Psoas muscle (tissue), 8 donors: ENCODE measurements around the gene C12orf60. TPM values are rescaled to one million over a fixed set of nuclear protein-coding genes. Genes with fewer than 3 reads are reported as not detected.

Source experiments
- ATAC-seq, 4 donors: fragments of 200-7000 bp; cut with Tn5 transposase; one replicate each; pipeline ENCODE4 v1.9.1; 2020; ENCODE audit warnings: moderate library complexity in 3 of 4, mild to moderate bottlenecking in 2 of 4
- DNase-seq, 2 donors: peaks; one replicate each; pipeline ENCODE4 v3.0.0-alpha.2; 2020
- H3K27ac ChIP-seq: fragments of 200-600 bp; one replicate; pipeline ENCODE4 v1.8.0; 2022
- H3K27me3 ChIP-seq, 3 donors: fragments of 200-600 bp in 1 of 3; one replicate each; pipeline versions ENCODE4 v1.6.1 to v1.8.0; 2013 to 2022; ENCODE audit warnings: low read length in 2 of 3, mild to moderate bottlenecking in 2 of 3, moderate library complexity in 1 of 3; ENCODE audit not compliant: insufficient read depth in 3 of 3
- H3K36me3 ChIP-seq, 2 donors: fragments of 200-600 bp in 1 of 2; one replicate each; pipeline versions ENCODE4 v1.6.1 to v1.8.0; 2013 to 2022; ENCODE audit warnings: low read depth in 1 of 2, mild to moderate bottlenecking in 1 of 2, moderate library complexity in 1 of 2; ENCODE audit not compliant: insufficient read depth in 1 of 2
- H3K4me1 ChIP-seq: fragments of 200-600 bp; one replicate; pipeline ENCODE4 v1.8.0; 2022
- H3K4me3 ChIP-seq: fragments of 200-600 bp; one replicate; pipeline ENCODE4 v1.8.0; 2022; ENCODE audit warnings: mild to moderate bottlenecking
- H3K9me3 ChIP-seq: fragments of 200-600 bp; one replicate; pipeline ENCODE4 v1.8.0; 2022
- CTCF ChIP-seq: fragments of 200-600 bp; IDR thresholded peaks from one replicate; pipeline ENCODE4 v1.8.0; 2022; ENCODE audit warnings: antibody characterized with exemption
- WGBS, 3 donors: extraction: QIAGEN DNeasy Blood & Tissue Kit; methylation state at CpG; one replicate each; pipeline versions ENCODE4 v1.1.6 to v1.1.7; 2013; 5-methylcytosine and 5-hydroxymethylcytosine counted together
- intact Hi-C, 2 donors: fragments of 100-400 bp; cut with DNase I; formaldehyde crosslinking; loops; one replicate each; pipeline versions ENCODE4 v1.11.0 to v1.14.2; 2022
- polyA plus RNA-seq, 3 donors: library from polyadenylated mRNA; stranded (reverse); fragments of 200-250 nt; gene quantifications; one replicate each; pipeline ENCODE4 v1.2.3, GENCODE V29; 2013
- total RNA-seq, 4 donors: library from RNA; stranded (reverse); fragmentation: NEBNext Ultra II Directional in 2 of 4; extraction: Animal tissue kit (Norgen Biotek cat#: 25700) in 2 of 4; gene quantifications; one replicate each; pipeline versions ENCODE4 v1.2.1 to v1.2.4, GENCODE V29; 2021 to 2023
- donor health status: healthy with polysubstance abuse.
- donor health status: DM: no; HTN: no; CAD: no; lungs with moderate emphysema.
- donor health status: Bipolar disorder and iron deficiency.
- donor health status: healthy.
- donor health status: DM: yes; HTN: yes; CAD: no.
- donor health status: DM: no; HTN: no; CAD: no.
- donor health status: DM: no; HTN: no; CAD: no.
- donor health status: DM: yes; HTN: yes; CAD: no.

Gene C12orf60
- total and polyA plus RNA-seq, 7 donors: 0.49 to 4.0 (median 1.8) TPM

- peaks cover 0 to 3% of the 10 kb centered on the region in 2 donors for H3K36me3 ChIP-seq
- WGBS, 3 donors: 0 to 1% (median 0%) methylated on average over 38 of the region's 38 CpGs
- peak overlapping the region; percentile 91 for H3K4me3 ChIP-seq
- H3K4me1 ChIP-seq: peaks cover 16% of the 10 kb centered on the region
- peaks cover 3% of the 10 kb centered on the region for H3K9me3 ChIP-seq
- no peaks in the 10 kb centered on the region for H3K27me3 ChIP-seq
- DNase-seq (peak; percentile 81 to 91), ATAC-seq (peak; percentile 73 to 80 (median 76))
- intact Hi-C loops: no loop called here
- TF ChIP-seq CTCF: peak; percentile 80
- H3K27ac ChIP-seq: peak overlapping the region; percentile 97
Measured at GRCh38 chr12:14769969-14770495, 33.4 kb upstream of the C12orf60 start.

- H3K4me1 ChIP-seq: peaks cover 16% of the 10 kb centered on the region
- TF ChIP-seq CTCF: no peak
Measured at GRCh38 chr12:14770496-14771461, 32.7 kb upstream of the C12orf60 start.

GRCh38 chr12:14771651-14772137 is 31.8 kb upstream of the C12orf60 start:
- DNase-seq (no peak), ATAC-seq (no peak)
- Histone ChIP-seq H3K27ac (peak overlapping the region; percentile 97), H3K27me3 (no peaks in the 10 kb centered on the region), H3K4me3 (peak overlapping the region; percentile 91), H3K9me3 (no peaks in the 10 kb centered on the region), H3K4me1 (peaks cover 20% of the 10 kb centered on the region), H3K36me3 (no peaks in the 10 kb centered on the region)
- WGBS, 3 donors: 48 to 51% (median 51%) methylated on average over 6 of the region's 6 CpGs
- intact Hi-C loops: no loop called here
- TF ChIP-seq CTCF: no peak

More at GRCh38 chr12:14770496-14771461, 32.7 kb upstream of the C12orf60 start:
- WGBS, 3 donors: 1% methylated on average over 56 of the region's 56 CpGs
- no peaks in the 10 kb centered on the region for H3K9me3 ChIP-seq
- H3K27ac ChIP-seq: peak overlapping the region; percentile 97
- no peaks in the 10 kb centered on the region for H3K36me3 ChIP-seq
- DNase-seq: peak; percentile 89 to 92
- ATAC-seq: peak; percentile 71 to 74 (median 73)
- intact Hi-C loops: no loop called here
- no peaks in the 10 kb centered on the region for H3K27me3 ChIP-seq
- H3K4me3 ChIP-seq: peak overlapping the region; percentile 91

- intact Hi-C loops: no loop called here
- TF ChIP-seq CTCF: no peak
- no peak for DNase-seq
- H3K4me1 ChIP-seq: peaks cover 20% of the 10 kb centered on the region
- no peak overlapping the region for H3K4me3 ChIP-seq
- no peak overlapping the region for H3K27ac ChIP-seq
- no peaks in the 10 kb centered on the region for H3K9me3 ChIP-seq
- ATAC-seq: no peak
- H3K27me3 ChIP-seq: no peaks in the 10 kb centered on the region
- no peaks in the 10 kb centered on the region for H3K36me3 ChIP-seq
- WGBS, 3 donors: 90 to 93% (median 93%) methylated on average over 5 of the region's 5 CpGs
Measured at GRCh38 chr12:14772946-14773345, 30.5 kb upstream of the C12orf60 start.
